Skeletal muscle tissue (tissue), 4 donors: ENCODE results near the gene NAPEPLD. TPM values are rescaled to one million over a fixed set of nuclear protein-coding genes. Genes with fewer than 3 reads are reported as not detected.
"Not testable (repeated sequence)": the region's sequence is repeated elsewhere in the genome, so short reads cannot be mapped to it uniquely, and the experiment has no call there.

Experiments used
- H3K27ac ChIP-seq: one replicate; pipeline ENCODE4 v1.7.0; 2013; ENCODE audit warnings: mild to moderate bottlenecking, low read depth, low read length, inconsistent platforms
- H3K27me3 ChIP-seq, 3 donors: one replicate each; pipeline ENCODE4 v1.7.0; 2013; ENCODE audit warnings: low read length in 3 of 3; ENCODE audit not compliant: control insufficient read depth in 3 of 3, insufficient read depth in 3 of 3
- H3K36me3 ChIP-seq, 3 donors: one replicate each; pipeline ENCODE4 v1.7.0; 2013; ENCODE audit warnings: low read length in 3 of 3; ENCODE audit not compliant: control insufficient read depth in 3 of 3, insufficient read depth in 3 of 3
- H3K4me1 ChIP-seq, 3 donors: one replicate each; pipeline ENCODE4 v1.7.0; 2013; ENCODE audit warnings: low read length in 3 of 3, mild to moderate bottlenecking in 3 of 3; ENCODE audit not compliant: control insufficient read depth in 3 of 3, insufficient read depth in 3 of 3
- H3K4me3 ChIP-seq, 3 donors: one replicate each; pipeline ENCODE4 v1.7.0; 2013; ENCODE audit warnings: low read length in 3 of 3
- H3K9ac ChIP-seq, 3 donors: one replicate each; pipeline ENCODE4 v1.7.0; 2013; ENCODE audit warnings: low read length in 3 of 3, mild to moderate bottlenecking in 3 of 3, moderate library complexity in 2 of 3, low read depth in 1 of 3
- H3K9me3 ChIP-seq, 3 donors: one replicate each; pipeline ENCODE4 v1.7.0; 2013; ENCODE audit warnings: low read length in 3 of 3; ENCODE audit not compliant: control insufficient read depth in 3 of 3
- total RNA-seq: library from RNA; depleted of rRNA; stranded (reverse); fragments of >200 nt; gene quantifications from one replicate; pipeline ENCODE4 v1.2.3, GENCODE V29; 2014
- donor health status: Osteomylitis.

NAPEPLD gene
- total RNA-seq, 1 donor from 2014 or later = 12.0 TPM

GRCh38 chr7:103114576-103115008, 34.3 kb downstream of the NAPEPLD start:
- Histone ChIP-seq H3K36me3 (peaks cover 2 to 5% (median 2%) of the 10 kb centered on the region in 3 donors), H3K4me3 (no peak overlapping the region), H3K4me1 (no peaks in the 10 kb centered on the region), H3K27ac (no peak overlapping the region), H3K9ac (no peak overlapping the region), H3K9me3 (no peaks in the 10 kb centered on the region), H3K27me3 (no peaks in the 10 kb centered on the region)

- Histone ChIP-seq H3K9me3 (no peaks in the 10 kb centered on the region), H3K4me3 (no peak overlapping the region), H3K4me1 (no peaks in the 10 kb centered on the region), H3K36me3 (peaks cover 0 to 3% (median 0%) of the 10 kb centered on the region in 3 donors), H3K27ac (no peak overlapping the region), H3K27me3 (no peaks in the 10 kb centered on the region), H3K9ac (no peak overlapping the region)
Observed at GRCh38 chr7:103113164-103113563, 35.7 kb downstream of the NAPEPLD start.

- not testable (repeated sequence) for H3K4me3 ChIP-seq, H3K27me3 ChIP-seq, H3K9me3 ChIP-seq, H3K9ac ChIP-seq, H3K4me1 ChIP-seq, H3K27ac ChIP-seq
- H3K36me3 ChIP-seq = peaks cover 0 to 14% (median 12%) of the 10 kb centered on the region in 3 donors
Observed at GRCh38 chr7:103106703-103107070, 42.2 kb downstream of the NAPEPLD start.

- Histone ChIP-seq H3K4me3 (no peak overlapping the region), H3K27me3 (no peaks in the 10 kb centered on the region), H3K27ac (no peak overlapping the region), H3K36me3 (peaks cover 0 to 15% (median 14%) of the 10 kb centered on the region in 3 donors), H3K9me3 (no peaks in the 10 kb centered on the region), H3K4me1 (no peaks in the 10 kb centered on the region), H3K9ac (no peak overlapping the region)
Observed at GRCh38 chr7:103106005-103106702, 42.7 kb downstream of the NAPEPLD start.

- H3K4me3 ChIP-seq = no peak overlapping the region
- no peak overlapping the region for H3K9ac ChIP-seq
- no peak overlapping the region for H3K27ac ChIP-seq
- H3K9me3 ChIP-seq = no peaks in the 10 kb centered on the region
- peaks cover 4 to 26% (median 23%) of the 10 kb centered on the region in 3 donors for H3K36me3 ChIP-seq
- no peaks in the 10 kb centered on the region for H3K27me3 ChIP-seq
- no peaks in the 10 kb centered on the region for H3K4me1 ChIP-seq
Observed at GRCh38 chr7:103101543-103101942, 47.4 kb downstream of the NAPEPLD start.

GRCh38 chr7:103100348-103100747, 48.6 kb downstream of the NAPEPLD start:
- no peak overlapping the region for H3K4me3 ChIP-seq
- H3K27ac ChIP-seq = no peak overlapping the region
- H3K9me3 ChIP-seq = no peaks in the 10 kb centered on the region
- no peaks in the 10 kb centered on the region for H3K27me3 ChIP-seq
- peaks cover 4 to 28% (median 25%) of the 10 kb centered on the region in 3 donors for H3K36me3 ChIP-seq
- no peak overlapping the region for H3K9ac ChIP-seq
- H3K4me1 ChIP-seq = no peaks in the 10 kb centered on the region

GRCh38 chr7:103097041-103097440, 51.9 kb downstream of the NAPEPLD start:
- Histone ChIP-seq H3K4me1 (no peaks in the 10 kb centered on the region), H3K27me3 (no peaks in the 10 kb centered on the region), H3K36me3 (peaks cover 4 to 40% (median 24%) of the 10 kb centered on the region in 3 donors), H3K9ac (no peak overlapping the region), H3K27ac (no peak overlapping the region), H3K4me3 (no peak overlapping the region), H3K9me3 (no peaks in the 10 kb centered on the region)

GRCh38 chr7:103095558-103095957, 53.3 kb downstream of the NAPEPLD start:
- peaks cover 4 to 40% (median 16%) of the 10 kb centered on the region in 3 donors for H3K36me3 ChIP-seq
- not testable (repeated sequence) for H3K4me1 ChIP-seq, H3K9ac ChIP-seq, H3K9me3 ChIP-seq, H3K4me3 ChIP-seq, H3K27me3 ChIP-seq, H3K27ac ChIP-seq

GRCh38 chr7:103094102-103094501, 54.8 kb downstream of the NAPEPLD start:
- no peak overlapping the region for H3K4me3 ChIP-seq
- no peak overlapping the region for H3K9ac ChIP-seq
- no peaks in the 10 kb centered on the region for H3K27me3 ChIP-seq
- no peak overlapping the region for H3K27ac ChIP-seq
- no peaks in the 10 kb centered on the region for H3K4me1 ChIP-seq
- peaks cover 4 to 42% (median 16%) of the 10 kb centered on the region in 3 donors for H3K36me3 ChIP-seq
- H3K9me3 ChIP-seq = no peaks in the 10 kb centered on the region

GRCh38 chr7:103093429-103093828, 55.5 kb downstream of the NAPEPLD start:
- H3K9ac ChIP-seq = no peak overlapping the region
- peaks cover 4 to 42% (median 16%) of the 10 kb centered on the region in 3 donors for H3K36me3 ChIP-seq
- H3K4me3 ChIP-seq = no peak overlapping the region
- no peak overlapping the region for H3K27ac ChIP-seq
- no peaks in the 10 kb centered on the region for H3K4me1 ChIP-seq
- no peaks in the 10 kb centered on the region for H3K27me3 ChIP-seq
- H3K9me3 ChIP-seq = no peaks in the 10 kb centered on the region
